ENCODE results near the gene SNX9. TPM values are rescaled to one million over a fixed set of nuclear protein-coding genes. Genes with fewer than 3 reads are reported as not detected.

The SNX9 gene
- total and polyA plus RNA-seq, 10 of the 15 experiments (the other 5 are each of a cell fraction or from before 2014, with no cell fraction given) = 0.03 to 2.0 (median 0.37) TPM

GRCh38 chr6:157773248-157773773, 49.7 kb upstream of the SNX9 start:
- 57% methylated on average over 10 of the region's 10 CpGs for WGBS (ENCODE audit: insufficient coverage, insufficient replicate concordance, low lambda C conversion rate, missing lambda C conversion rate)
- Histone ChIP-seq H2AFZ (ENCODE audit: control insufficient read depth, low read depth, low read length) (no peak overlapping the region), H3K27me3 (replicated peaks in 1 of 2; ENCODE audit: control insufficient read depth in 2 of 2, insufficient read depth in 2 of 2, low read length in 1 of 2) (peaks cover 0 to 2% of the 10 kb centered on the region in 2 experiments; a peak in 2 of 4 replicates), H4K20me1 (ENCODE audit: control insufficient read depth, insufficient read depth) (no peaks in the 10 kb centered on the region), H3K4me1 (ENCODE audit: control insufficient read depth, insufficient read depth, low read length) (peaks cover 12% of the 10 kb centered on the region), H3K27ac (ENCODE audit: control insufficient read depth, insufficient read depth) (no peak overlapping the region), H3K79me2 (ENCODE audit: control insufficient read depth, insufficient read depth, low read length) (no peaks in the 10 kb centered on the region), H3K4me3 (no peak overlapping the region), H3K9ac (ENCODE audit: control insufficient read depth, insufficient read depth, low read length) (no peak overlapping the region), H3K4me2 (ENCODE audit: control insufficient read depth, insufficient read depth) (no peak overlapping the region), H3K9me3 (replicated peaks; ENCODE audit: control insufficient read depth, insufficient read depth, low read length) (no peaks in the 10 kb centered on the region; the same call in 2 of the 3 replicates), H3K36me3 (ENCODE audit: control insufficient read depth in 2 of 2, insufficient read depth in 2 of 2, low read length in 1 of 2) (no peaks in the 10 kb centered on the region)
- no peak for FAIRE-seq
- in situ Hi-C loops (cut with MboI) = no loop called here
- ATAC-seq = no peak
- intact Hi-C loops (cut with micrococcal nuclease; ENCODE audit: unreplicated experiment) = no loop called here
- ChIA-PET CTCF (interaction anchor here (1.0 to 1.2 kb wide), 2 partner anchors 9 to 16 kb away, joined by 4 to 5 read pairs; no protein-coding TSS in a partner anchor), SMC1A (ENCODE audit: uncharacterized antibody, unreplicated experiment) (interaction anchor here (0.8 kb wide), 1 partner anchor 14 kb away, joined by 4 read pairs; no protein-coding TSS in a partner anchor), RAD21 (ENCODE audit: unreplicated experiment) (no interaction called here), POLR2A (no interaction called here)
- BruUV-seq (replicated peaks) = no TSS peak
- TF ChIP-seq MXI1 (IDR thresholded peaks at IDR 0.05; ENCODE audit: low read depth, low read length) (no peak), HCFC1 (IDR thresholded peaks at IDR 0.05; ENCODE audit: low read length) (no peak), RAD21 (IDR thresholded peaks at IDR 0.05; ENCODE audit: insufficient read depth, low read depth, low read length) (no peak), NFYA (IDR thresholded peaks at IDR 0.05; ENCODE audit: borderline replicate concordance, low read depth, low read length) (no peak), ETV6 (conservative IDR thresholded peaks at IDR 0.05 in 1 of 2, IDR thresholded peaks at IDR 0.05 in 1 of 2; ENCODE audit: borderline replicate concordance in 1 of 2, low read depth in 1 of 2) (no peak), CBX5 (IDR thresholded peaks at IDR 0.05; ENCODE audit: low read depth) (no peak), BHLHE40 (IDR thresholded peaks at IDR 0.05; ENCODE audit: borderline replicate concordance in 1 of 2, low read depth in 2 of 2, low read length in 1 of 2) (peak in 1 of 2 experiments; percentile 8; a peak in 1 of 4 replicates), SIX5 (IDR thresholded peaks at IDR 0.05; ENCODE audit: low read depth, low read length, severe bottlenecking) (no peak), STAT3 (IDR thresholded peaks at IDR 0.05; ENCODE audit: low read depth, low read length) (no peak)
- no peak for DNase-seq (ENCODE audit: low read depth, low spot score)
